IMR-90 (cell line): Measurements from ENCODE around the gene ETV6. TPM values are rescaled to one million over a fixed set of nuclear protein-coding genes. Genes with fewer than 3 reads are reported as not detected.

ENCODE experiments used
- ATAC-seq: fragments of 200-7000 bp; cut with Tn5 transposase; 2 replicates; pipeline ENCODE4 v1.9.1; 2020; ENCODE audit warnings: low read depth, mild to moderate bottlenecking, moderate library complexity
- BruUV-seq: library from RNA; stranded (reverse); fragments of 400-500 nt; replicated peaks from 2 replicates; lab custom pipeline; 2021; lab: Mats Ljungman, UMichigan
- CTCF ChIA-PET: fragments of 300-600 bp; formaldehyde crosslinking; extraction: SDS; loops from one replicate; lab custom pipeline; 2021; ENCODE audit warnings: antibody characterized with exemption; lab: Yijun Ruan, JAX
- POLR2A ChIA-PET: fragments of 300-600 bp; sonication (Branson Sonifier 250); formaldehyde crosslinking; loops from one replicate; lab custom pipeline; 2022; ENCODE audit warnings: antibody characterized with exemption; ENCODE audit not compliant: unreplicated experiment; lab: Charles Lee
- DNase-seq: peaks from one replicate; pipeline ENCODE4 v3.0.0; 2013
- H2AFZ ChIP-seq: replicated peaks from 2 replicates; pipeline ENCODE3; 2013; ENCODE audit warnings: low read length, mild to moderate bottlenecking; ENCODE audit not compliant: poor library complexity
- H2AK5ac ChIP-seq: 2 replicates; pipeline ENCODE4 v1.6.1; 2013; ENCODE audit warnings: low read depth, low read length, inconsistent platforms
- H2AK9ac ChIP-seq: replicated peaks from 2 replicates; pipeline ENCODE3; 2013; ENCODE audit warnings: mild to moderate bottlenecking, low read depth, low read length, moderate library complexity; ENCODE audit not compliant: poor library complexity
- H2BK120ac ChIP-seq: 2 replicates; pipeline ENCODE4 v1.6.1; 2013; ENCODE audit warnings: low read depth, low read length, inconsistent platforms
- H2BK15ac ChIP-seq: 3 replicates; pipeline ENCODE4 v1.6.1; 2013; ENCODE audit warnings: low read depth, low read length, inconsistent platforms
- H2BK20ac ChIP-seq: 2 replicates; pipeline ENCODE4 v1.6.1; 2013; ENCODE audit warnings: low read depth, mild to moderate bottlenecking, inconsistent platforms, low read length, moderate library complexity
- H2BK5ac ChIP-seq: 2 replicates; pipeline ENCODE4 v1.6.1; 2013; ENCODE audit warnings: mild to moderate bottlenecking, low read depth, low read length, inconsistent platforms; ENCODE audit not compliant: poor library complexity, severe bottlenecking
- H3K14ac ChIP-seq: replicated peaks from 2 replicates; pipeline ENCODE4 v1.6.1; 2013; ENCODE audit warnings: low read depth, low read length, inconsistent platforms
- H3K18ac ChIP-seq: 2 replicates; pipeline ENCODE4 v1.6.1; 2013; ENCODE audit warnings: low read depth, low read length, control low read depth
- H3K23ac ChIP-seq: 2 replicates; pipeline ENCODE4 v1.6.1; 2013; ENCODE audit warnings: low read depth, low read length, inconsistent platforms
- H3K27ac ChIP-seq: 2 replicates; pipeline ENCODE4 v1.5.1; 2013; ENCODE audit warnings: mild to moderate bottlenecking, control low read depth, low read length; ENCODE audit not compliant: insufficient read depth
- H3K27me3 ChIP-seq: 2 replicates; pipeline ENCODE4 v1.6.1; 2013; ENCODE audit warnings: low read length; ENCODE audit not compliant: control insufficient read depth, insufficient read depth
- H3K36me3 ChIP-seq: 2 replicates; pipeline ENCODE4 v1.6.1; 2013; ENCODE audit warnings: low read length, mixed read lengths; ENCODE audit not compliant: control insufficient read depth, insufficient read depth
- H3K4ac ChIP-seq: 2 replicates; pipeline ENCODE4 v1.6.1; 2013; ENCODE audit warnings: low read depth, low read length, inconsistent platforms
- H3K4me1 ChIP-seq: 2 replicates; pipeline ENCODE4 v1.6.1; 2013; ENCODE audit warnings: low read length, mixed read lengths; ENCODE audit not compliant: control insufficient read depth, insufficient read depth
- H3K4me2 ChIP-seq: 2 replicates; pipeline ENCODE4 v1.6.1; 2013; ENCODE audit warnings: low read depth, mild to moderate bottlenecking, control low read depth, low read length, moderate library complexity
- H3K4me3 ChIP-seq: 2 replicates; pipeline ENCODE4 v1.5.1; 2013; ENCODE audit warnings: low read depth, mild to moderate bottlenecking, control low read depth, low read length, moderate library complexity; ENCODE audit not compliant: insufficient read depth
- H3K56ac ChIP-seq: 2 replicates; pipeline ENCODE4 v1.6.1; 2013; ENCODE audit warnings: low read length, inconsistent platforms; ENCODE audit not compliant: insufficient read depth; ENCODE audit errors: extremely low read depth
- H3K79me1 ChIP-seq, 2 experiments: 2 replicates each; pipeline ENCODE4 v1.6.1; 2013; ENCODE audit warnings: low read length in 2 of 2, inconsistent platforms in 1 of 2, low read depth in 1 of 2
- H3K9ac ChIP-seq: 2 replicates; pipeline ENCODE4 v1.6.1; 2013; ENCODE audit warnings: low read depth, low read length, control low read depth
- H3K9me1 ChIP-seq: 2 replicates; pipeline ENCODE4 v1.6.1; 2013; ENCODE audit warnings: low read length, inconsistent platforms; ENCODE audit not compliant: insufficient read depth
- H3K9me3 ChIP-seq: 2 replicates; pipeline ENCODE4 v1.6.1; 2013; ENCODE audit warnings: low read length; ENCODE audit not compliant: control insufficient read depth, insufficient read depth
- H4K20me1 ChIP-seq: 2 replicates; pipeline ENCODE4 v1.6.1; 2013; ENCODE audit warnings: low read length, inconsistent platforms; ENCODE audit not compliant: insufficient read depth
- H4K5ac ChIP-seq: 2 replicates; pipeline ENCODE4 v1.6.1; 2013; ENCODE audit warnings: mild to moderate bottlenecking, low read depth, low read length, control low read depth
- H4K8ac ChIP-seq, 2 experiments: 2 replicates each; pipeline ENCODE4 v1.6.1; 2013; ENCODE audit warnings: low read depth in 2 of 2, low read length in 2 of 2, control low read depth in 1 of 2, inconsistent platforms in 1 of 2
- H4K91ac ChIP-seq: 2 replicates; pipeline ENCODE4 v1.6.1; 2013; ENCODE audit warnings: low read depth, low read length, inconsistent platforms; ENCODE audit not compliant: insufficient read depth
- MAZ ChIP-seq: IDR thresholded peaks from 2 replicates; pipeline ENCODE4 v1.6.1; 2012; ENCODE audit warnings: low read depth, mild to moderate bottlenecking, low read length, improper control_type of control experiment, moderate library complexity, borderline replicate concordance
- RAD21 ChIP-seq: IDR thresholded peaks from 2 replicates; pipeline ENCODE4 v1.6.1; 2012; ENCODE audit warnings: low read length, improper control_type of control experiment
- RFX5 ChIP-seq: IDR thresholded peaks from 2 replicates; pipeline ENCODE4 v1.8.0; 2012; ENCODE audit warnings: low read depth, mild to moderate bottlenecking, low read length, moderate library complexity
- WGBS, 2 experiments: methylation state at CpG; one replicate each; pipeline versions ENCODE4 v1.1.5 to v1.1.7; 2013; ENCODE audit warnings: missing lambda C conversion rate in 2 of 2; ENCODE audit not compliant: insufficient read length in 1 of 2; ENCODE audit errors: extremely low coverage in 2 of 2; 5-methylcytosine and 5-hydroxymethylcytosine counted together
- dilution Hi-C: fragments of 300-500 bp; cut with HindIII; formaldehyde crosslinking; loops from one replicate; pipeline ENCODE4 v1.14.3; 2018; ENCODE audit warnings: low sequenced_read_pairs; ENCODE audit not compliant: unreplicated experiment
- in situ Hi-C: fragments of 300-500 bp; cut with MboI; formaldehyde crosslinking; loops from 3 replicates; pipeline ENCODE4 v1.14.3; 2019; ENCODE audit warnings: low sequenced_read_pairs, inconsistent platforms, mixed read lengths
- intact Hi-C: fragments of 100-400 bp; cut with micrococcal nuclease; formaldehyde crosslinking; loops from 2 replicates; pipeline ENCODE4 v1.10.0; 2022
- polyA plus RNA-seq, 3 experiments: library from polyadenylated mRNA; depleted of rRNA; stranded (reverse); fragments of >200 nt; gene quantifications; 2 replicates each; pipeline ENCODE4 v1.2.3, GENCODE V29; 2012; ENCODE audit warnings: low replicate concordance in 1 of 3
- total RNA-seq: library from RNA; depleted of rRNA; stranded (reverse); fragments of >200 nt; gene quantifications from 2 replicates; pipeline ENCODE4 v1.2.3, GENCODE V29; 2012
- TF ChIP-seq, protein P1 (sequence below): fragments of 150-350 bp; IDR thresholded peaks from 2 replicates; pipeline ENCODE4 v1.6.1; 2016; ENCODE audit warnings: low read depth, mild to moderate bottlenecking, low read length, moderate library complexity, borderline replicate concordance

ETV6 gene
- total and polyA plus RNA-seq, 2 of the 4 experiments (the other 2 are of a cell fraction) = 8.4 to 9.9 TPM

GRCh38 chr12:11761869-11762567, 112.5 kb downstream of the ETV6 start (continued):
- TF ChIP-seq, protein P1, sequence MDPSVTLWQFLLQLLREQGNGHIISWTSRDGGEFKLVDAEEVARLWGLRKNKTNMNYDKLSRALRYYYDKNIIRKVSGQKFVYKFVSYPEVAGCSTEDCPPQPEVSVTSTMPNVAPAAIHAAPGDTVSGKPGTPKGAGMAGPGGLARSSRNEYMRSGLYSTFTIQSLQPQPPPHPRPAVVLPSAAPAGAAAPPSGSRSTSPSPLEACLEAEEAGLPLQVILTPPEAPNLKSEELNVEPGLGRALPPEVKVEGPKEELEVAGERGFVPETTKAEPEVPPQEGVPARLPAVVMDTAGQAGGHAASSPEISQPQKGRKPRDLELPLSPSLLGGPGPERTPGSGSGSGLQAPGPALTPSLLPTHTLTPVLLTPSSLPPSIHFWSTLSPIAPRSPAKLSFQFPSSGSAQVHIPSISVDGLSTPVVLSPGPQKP = no peak

GRCh38 chr12:11762723-11763326, 113.4 kb downstream of the ETV6 start:
- Histone ChIP-seq H4K20me1 (no peaks in the 10 kb centered on the region), H2BK15ac (peak overlapping the region; percentile 91), H4K5ac (peak overlapping the region; percentile 97), H3K79me1 (peaks cover 57 to 87% of the 10 kb centered on the region in 2 experiments), H3K27ac (peak overlapping the region; percentile 96), H3K18ac (peak overlapping the region; percentile 99), H2AFZ (no peak overlapping the region), H4K8ac (peak overlapping the region; percentile 81 to 86), H2BK120ac (peak overlapping the region; percentile 97), H3K4me1 (peaks cover 50% of the 10 kb centered on the region), H3K9ac (no peak overlapping the region), H3K27me3 (no peaks in the 10 kb centered on the region), H2BK5ac (peak overlapping the region; percentile 97), H4K91ac (peak overlapping the region; percentile 98), H3K36me3 (peaks cover under 1% of the 10 kb centered on the region; the same call in 1 of the 2 replicates), H3K23ac (peak overlapping the region; percentile 72), H3K9me3 (no peaks in the 10 kb centered on the region), H3K4me2 (no peak overlapping the region), H3K56ac (peak overlapping the region; percentile 24; the same call in 1 of the 2 replicates), H3K4ac (peak overlapping the region; percentile 97), H3K9me1 (peaks cover 24% of the 10 kb centered on the region), H3K4me3 (no peak overlapping the region), H2BK20ac (peak overlapping the region; percentile 98), H2AK5ac (peak overlapping the region; percentile 82), H3K14ac (peak overlapping the region; percentile 86), H2AK9ac (no peak overlapping the region)
- DNase-seq (no peak), ATAC-seq (no peak)
- no TSS peak for BruUV-seq
- intact Hi-C loops = loop anchor here (10.0 kb wide), 1 partner anchor 272 kb away; no protein-coding TSS in a partner anchor
- TF ChIP-seq RAD21 (no peak), RFX5 (no peak), MAZ (no peak)
- TF ChIP-seq, protein P1 = no peak
- in situ Hi-C loops = no loop called here
- POLR2A ChIA-PET = interaction anchor here (0.6 kb wide), 1 partner anchor 115 kb away, joined by 3 read pairs; no protein-coding TSS in a partner anchor
- WGBS, 2 experiments = no CpG with 5 or more reads among the region's 9 CpGs
- dilution Hi-C loops = no loop called here
- CTCF ChIA-PET = interaction anchor here (1.1 kb wide), 1 partner anchor 10 kb away, joined by 3 read pairs; no protein-coding TSS in a partner anchor
